Measurements from ENCODE around the gene SPACA9.

DNA sequence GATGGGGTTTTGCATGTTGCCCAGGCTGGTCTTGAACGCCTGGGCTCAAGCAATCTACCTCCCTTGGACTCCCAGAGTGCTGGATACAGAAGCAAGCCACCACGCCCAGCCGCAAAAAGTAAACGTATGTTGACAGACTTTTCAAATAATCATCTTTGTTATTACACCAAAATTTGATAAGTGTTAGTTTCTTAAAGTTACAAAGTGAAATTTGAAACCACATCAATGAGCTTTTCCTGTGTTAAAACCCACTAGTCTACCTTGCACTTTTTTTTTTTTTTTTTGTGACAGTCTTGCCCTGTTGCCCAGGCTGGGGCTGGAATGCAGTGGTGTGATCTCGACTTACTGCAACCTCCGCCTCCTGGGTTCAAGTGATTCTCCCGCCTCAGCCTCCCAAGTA lies 29.9 kb downstream of the SPACA9 start:
- TF ChIP-seq YY1 (IDR thresholded peaks at IDR 0.05; ENCODE audit: insufficient read depth, insufficient read length) (no peak), SUZ12 (IDR thresholded peaks at IDR 0.05; ENCODE audit: extremely low read depth, insufficient read depth, insufficient read length) (no peak)

All from NT2/D1 (cell line).